Ascending aorta (tissue), 2 donors: ENCODE data around the gene SLC44A1. TPM values are rescaled to one million over a fixed set of nuclear protein-coding genes. Genes with fewer than 3 reads are reported as not detected.

Source experiments
- DNase-seq, 2 donors: peaks; one replicate each; pipeline ENCODE4 v3.0.0-alpha.2; 2019; ENCODE audit warnings: low spot score in 2 of 2
- H3K27ac ChIP-seq, 2 donors: fragments of 200-600 bp; sonication (generic); one replicate each; pipeline ENCODE4 v1.5.1; 2016 to 2017; ENCODE audit warnings: mild to moderate bottlenecking in 1 of 2
- H3K27me3 ChIP-seq: fragments of 200-600 bp; sonication (generic); one replicate; pipeline ENCODE4 v1.5.1; 2017
- H3K36me3 ChIP-seq, 2 donors: fragments of 200-600 bp; sonication (generic); one replicate each; pipeline ENCODE4 v1.5.1; 2016
- H3K4me1 ChIP-seq, 2 donors: fragments of 200-600 bp; sonication (generic); one replicate each; pipeline ENCODE4 v1.5.1; 2016 to 2017; ENCODE audit warnings: mild to moderate bottlenecking in 1 of 2
- H3K4me3 ChIP-seq, 2 donors: fragments of 200-600 bp; sonication (generic); one replicate each; pipeline ENCODE4 v1.5.1; 2016 to 2017; ENCODE audit warnings: mild to moderate bottlenecking in 1 of 2
- H3K9me3 ChIP-seq, 2 donors: fragments of 200-600 bp; sonication (generic); one replicate each; pipeline ENCODE4 v1.5.1; 2016
- intact Hi-C: fragments of 100-400 bp; cut with DNase I; formaldehyde crosslinking; loops from one replicate; pipeline ENCODE4 v1.15.1; 2023
- total RNA-seq: library from RNA; depleted of rRNA; stranded (reverse); fragments of >200 nt; gene quantifications from one replicate; pipeline ENCODE4 v1.1.0, GENCODE V29; 2016
- TF ChIP-seq, protein P1 (sequence below), 3 experiments: fragments of 200-600 bp in 2 of 3; fragments of 450-650 bp in 1 of 3; sonication (generic) in 2 of 3; IDR thresholded peaks; one replicate each; pipeline ENCODE4 v1.5.1; 2016 to 2019; ENCODE audit warnings: antibody characterized with exemption in 3 of 3, mild to moderate bottlenecking in 1 of 3, moderate library complexity in 1 of 3

SLC44A1 gene
- total RNA-seq, 1 donor from 2014 or later = 26.5 TPM

- DNase-seq = no peak
- no peaks in the 10 kb centered on the region for H3K27me3 ChIP-seq
- H3K4me3 ChIP-seq = no peak overlapping the region
- no peak overlapping the region for H3K27ac ChIP-seq
- intact Hi-C loops = no loop called here
- no peaks in the 10 kb centered on the region for H3K36me3 ChIP-seq
- H3K9me3 ChIP-seq = no peaks in the 10 kb centered on the region
- no peaks in the 10 kb centered on the region for H3K4me1 ChIP-seq
- TF ChIP-seq, protein P1, sequence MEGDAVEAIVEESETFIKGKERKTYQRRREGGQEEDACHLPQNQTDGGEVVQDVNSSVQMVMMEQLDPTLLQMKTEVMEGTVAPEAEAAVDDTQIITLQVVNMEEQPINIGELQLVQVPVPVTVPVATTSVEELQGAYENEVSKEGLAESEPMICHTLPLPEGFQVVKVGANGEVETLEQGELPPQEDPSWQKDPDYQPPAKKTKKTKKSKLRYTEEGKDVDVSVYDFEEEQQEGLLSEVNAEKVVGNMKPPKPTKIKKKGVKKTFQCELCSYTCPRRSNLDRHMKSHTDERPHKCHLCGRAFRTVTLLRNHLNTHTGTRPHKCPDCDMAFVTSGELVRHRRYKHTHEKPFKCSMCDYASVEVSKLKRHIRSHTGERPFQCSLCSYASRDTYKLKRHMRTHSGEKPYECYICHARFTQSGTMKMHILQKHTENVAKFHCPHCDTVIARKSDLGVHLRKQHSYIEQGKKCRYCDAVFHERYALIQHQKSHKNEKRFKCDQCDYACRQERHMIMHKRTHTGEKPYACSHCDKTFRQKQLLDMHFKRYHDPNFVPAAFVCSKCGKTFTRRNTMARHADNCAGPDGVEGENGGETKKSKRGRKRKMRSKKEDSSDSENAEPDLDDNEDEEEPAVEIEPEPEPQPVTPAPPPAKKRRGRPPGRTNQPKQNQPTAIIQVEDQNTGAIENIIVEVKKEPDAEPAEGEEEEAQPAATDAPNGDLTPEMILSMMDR (IDR thresholded peaks at IDR 0.05) = no peak
Observed at GRCh38 chr9:105421864-105422263, 177.4 kb downstream of the SLC44A1 start.

DNA sequence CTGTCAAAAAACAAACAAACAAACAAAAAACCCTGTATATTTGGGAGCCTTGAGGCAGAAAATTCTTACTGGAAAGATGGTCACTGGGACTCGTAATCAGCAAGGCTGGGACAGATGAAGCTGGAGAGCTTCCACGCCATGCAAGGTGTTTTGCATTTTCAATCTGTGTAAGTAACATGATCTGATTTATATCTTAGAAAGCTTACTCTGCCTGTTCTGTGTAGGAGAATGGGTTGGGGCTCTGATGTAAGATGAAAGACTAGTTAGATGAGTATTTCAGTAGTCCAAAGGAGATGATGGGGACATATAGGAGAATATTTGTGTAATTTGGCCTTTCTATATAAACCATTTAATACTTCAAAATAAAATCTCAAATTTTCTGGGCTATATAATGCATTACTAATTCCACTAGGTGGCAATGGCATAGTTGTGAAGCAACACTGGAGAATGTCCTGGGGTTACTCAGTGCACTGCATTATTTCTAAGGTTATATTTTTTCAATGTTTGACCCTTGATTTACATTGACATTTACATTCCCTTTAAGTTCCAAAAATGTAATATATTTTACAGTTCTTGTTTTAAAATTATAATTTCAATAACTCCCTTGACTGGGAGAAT is 181.5 kb downstream of the SLC44A1 start:
- H3K27ac ChIP-seq = no peak overlapping the region
- H3K4me3 ChIP-seq = no peak overlapping the region
- TF ChIP-seq, protein P1 (IDR thresholded peaks at IDR 0.05) = peak in 2 of 3 experiments; percentile 15 to 42
- H3K36me3 ChIP-seq = no peaks in the 10 kb centered on the region
- H3K27me3 ChIP-seq = no peaks in the 10 kb centered on the region
- intact Hi-C loops = loop anchor here (5.0 kb wide), 1 partner anchor 51 kb away; no protein-coding TSS in a partner anchor
- DNase-seq = no peak
- no peaks in the 10 kb centered on the region for H3K4me1 ChIP-seq
- no peaks in the 10 kb centered on the region for H3K9me3 ChIP-seq

- H3K36me3 ChIP-seq = no peaks in the 10 kb centered on the region
- TF ChIP-seq, protein P1 (IDR thresholded peaks at IDR 0.05) = no peak
- no peak overlapping the region for H3K4me3 ChIP-seq
- no peaks in the 10 kb centered on the region for H3K4me1 ChIP-seq
- no peak for DNase-seq
- intact Hi-C loops = loop anchor here (5.0 kb wide), 1 partner anchor 51 kb away; no protein-coding TSS in a partner anchor
- H3K27ac ChIP-seq = no peak overlapping the region
- no peaks in the 10 kb centered on the region for H3K27me3 ChIP-seq
- no peaks in the 10 kb centered on the region for H3K9me3 ChIP-seq
Observed at GRCh38 chr9:105426657-105427056, 182.2 kb downstream of the SLC44A1 start.

- H3K36me3 ChIP-seq = no peaks in the 10 kb centered on the region
- no peaks in the 10 kb centered on the region for H3K27me3 ChIP-seq
- H3K4me1 ChIP-seq = no peaks in the 10 kb centered on the region
- H3K27ac ChIP-seq = no peak overlapping the region
- intact Hi-C loops = no loop called here
- no peaks in the 10 kb centered on the region for H3K9me3 ChIP-seq
- no peak for DNase-seq
- H3K4me3 ChIP-seq = no peak overlapping the region
- TF ChIP-seq, protein P1 (IDR thresholded peaks at IDR 0.05) = no peak
Observed at GRCh38 chr9:105431424-105432246, 187.2 kb downstream of the SLC44A1 start.

- no peak for DNase-seq
- H3K4me3 ChIP-seq = no peak overlapping the region
- H3K9me3 ChIP-seq = no peaks in the 10 kb centered on the region
- no peaks in the 10 kb centered on the region for H3K4me1 ChIP-seq
- intact Hi-C loops = no loop called here
- H3K27ac ChIP-seq = no peak overlapping the region
- no peaks in the 10 kb centered on the region for H3K36me3 ChIP-seq
- no peaks in the 10 kb centered on the region for H3K27me3 ChIP-seq
- TF ChIP-seq, protein P1 (IDR thresholded peaks at IDR 0.05) = no peak
Observed at GRCh38 chr9:105432247-105432842, 187.9 kb downstream of the SLC44A1 start.
